ENCODE results near the gene TNFAIP3. TPM values are rescaled to one million over a fixed set of nuclear protein-coding genes. Genes with fewer than 3 reads are reported as not detected.

The TNFAIP3 gene
- total and polyA plus RNA-seq, 2 donors (not counting 3 experiments of a cell fraction or from before 2014, with no cell fraction given), result 4.0 to 8.6 TPM

DNA sequence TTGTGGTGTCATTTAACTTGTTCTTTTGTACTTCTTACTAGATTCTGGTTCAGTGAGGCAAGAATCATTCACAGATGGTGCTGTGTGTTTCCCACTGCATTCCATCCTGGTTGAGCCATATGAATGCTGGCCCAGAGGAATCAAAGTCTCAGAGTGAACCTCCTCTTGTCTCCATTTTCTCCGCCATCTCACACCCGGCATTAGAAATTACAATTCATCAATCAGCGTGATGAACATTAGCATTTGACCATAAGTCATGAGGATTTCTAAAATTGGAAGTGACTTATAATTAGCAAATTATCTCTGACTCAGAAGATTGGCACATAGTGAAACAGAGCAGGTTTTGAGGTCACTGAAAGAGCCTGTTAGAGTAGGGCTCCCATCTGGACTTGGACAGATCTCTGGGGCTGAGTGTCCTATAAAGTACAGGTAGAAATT is 25.2 kb downstream of the TNFAIP3 start:
- CTCF ChIA-PET, result no interaction called here
- H3K9ac ChIP-seq (replicated peaks; ENCODE audit: extremely low read depth, insufficient read depth, low read length), result no peak overlapping the region
- H3K79me2 ChIP-seq (ENCODE audit: control insufficient read depth, insufficient read depth, low read length), result no peaks in the 10 kb centered on the region
- no peaks in the 10 kb centered on the region for H3K9me3 ChIP-seq (replicated peaks; ENCODE audit: control insufficient read depth, insufficient read depth, low read length)
- H3K4me3 ChIP-seq (replicated peaks in 1 of 3; ENCODE audit: insufficient read depth in 1 of 3, low read depth in 1 of 3, low read length in 3 of 3), result no peak overlapping the region
- H3K4me1 ChIP-seq (ENCODE audit: control insufficient read depth, extremely low read depth, insufficient read depth, low read length), result no peaks in the 10 kb centered on the region
- TF ChIP-seq, protein P1, sequence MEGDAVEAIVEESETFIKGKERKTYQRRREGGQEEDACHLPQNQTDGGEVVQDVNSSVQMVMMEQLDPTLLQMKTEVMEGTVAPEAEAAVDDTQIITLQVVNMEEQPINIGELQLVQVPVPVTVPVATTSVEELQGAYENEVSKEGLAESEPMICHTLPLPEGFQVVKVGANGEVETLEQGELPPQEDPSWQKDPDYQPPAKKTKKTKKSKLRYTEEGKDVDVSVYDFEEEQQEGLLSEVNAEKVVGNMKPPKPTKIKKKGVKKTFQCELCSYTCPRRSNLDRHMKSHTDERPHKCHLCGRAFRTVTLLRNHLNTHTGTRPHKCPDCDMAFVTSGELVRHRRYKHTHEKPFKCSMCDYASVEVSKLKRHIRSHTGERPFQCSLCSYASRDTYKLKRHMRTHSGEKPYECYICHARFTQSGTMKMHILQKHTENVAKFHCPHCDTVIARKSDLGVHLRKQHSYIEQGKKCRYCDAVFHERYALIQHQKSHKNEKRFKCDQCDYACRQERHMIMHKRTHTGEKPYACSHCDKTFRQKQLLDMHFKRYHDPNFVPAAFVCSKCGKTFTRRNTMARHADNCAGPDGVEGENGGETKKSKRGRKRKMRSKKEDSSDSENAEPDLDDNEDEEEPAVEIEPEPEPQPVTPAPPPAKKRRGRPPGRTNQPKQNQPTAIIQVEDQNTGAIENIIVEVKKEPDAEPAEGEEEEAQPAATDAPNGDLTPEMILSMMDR (IDR thresholded peaks at IDR 0.05; ENCODE audit: extremely low read depth in 1 of 2, insufficient read depth in 1 of 2, low read depth in 1 of 2, low read length in 2 of 2), result no peak
- TF ChIP-seq GATA2 (IDR thresholded peaks at IDR 0.05; ENCODE audit: insufficient read depth, insufficient read length, low read depth, low read length) (no peak), JUN (IDR thresholded peaks at IDR 0.05; ENCODE audit: borderline replicate concordance, insufficient read depth, insufficient read length, low read depth) (no peak)
- H3K27me3 ChIP-seq (ENCODE audit: control insufficient read depth in 2 of 2, insufficient read depth in 2 of 2, low read length in 2 of 2), result no peaks in the 10 kb centered on the region
- no peaks in the 10 kb centered on the region for H4K20me1 ChIP-seq (replicated peaks; ENCODE audit: control insufficient read depth, extremely low read depth, insufficient read depth, low read length)
- DNase-seq (ENCODE audit: low read depth, low spot score) (no peak), FAIRE-seq (no peak)
- no TSS peak for BruUV-seq (replicated peaks)
- H3K36me3 ChIP-seq (ENCODE audit: control insufficient read depth in 2 of 2, extremely low read depth in 1 of 2, insufficient read depth in 2 of 2, low read length in 2 of 2), result no peaks in the 10 kb centered on the region
- no peak overlapping the region for H3K27ac ChIP-seq (ENCODE audit: insufficient read depth, low read depth, low read length)
- dilution Hi-C loops (cut with MboI; ENCODE audit: extremely low pct_ligation_motif_present, low sequenced_read_pairs) (no loop called here), intact Hi-C loops (cut with micrococcal nuclease) (no loop called here)
- H2AFZ ChIP-seq (ENCODE audit: low read depth, low read length), result no peak overlapping the region
- no peak overlapping the region for H3K4me2 ChIP-seq (ENCODE audit: insufficient read depth, low read length)
- H3K9me1 ChIP-seq (replicated peaks; ENCODE audit: control insufficient read depth, extremely low read depth, insufficient read depth, low read length), result no peaks in the 10 kb centered on the region
- POLR2A ChIA-PET, result no interaction called here

DNA sequence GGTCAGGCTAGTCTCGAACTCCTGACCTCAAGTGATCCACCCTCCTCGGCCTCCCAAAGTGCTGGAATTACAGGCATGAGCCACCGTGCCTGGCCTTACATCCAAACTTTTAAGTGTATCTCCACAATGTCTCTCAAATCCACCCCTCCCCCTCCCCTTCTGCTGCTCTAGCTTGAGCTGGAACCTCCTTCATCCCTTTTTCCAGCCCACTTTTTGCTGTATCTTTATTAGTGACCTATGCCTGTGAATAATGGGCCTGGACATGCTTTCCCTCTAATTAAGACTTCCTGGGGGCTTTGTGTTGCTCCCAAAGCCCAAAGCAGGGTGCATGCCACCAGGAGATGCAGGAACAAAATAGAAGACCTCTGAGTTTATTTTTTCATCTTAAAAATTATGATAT is 26.1 kb downstream of the TNFAIP3 start:
- DNase-seq (ENCODE audit: low read depth, low spot score) (no peak), FAIRE-seq (no peak)
- H3K36me3 ChIP-seq (ENCODE audit: control insufficient read depth in 2 of 2, extremely low read depth in 1 of 2, insufficient read depth in 2 of 2, low read length in 2 of 2), result no peaks in the 10 kb centered on the region
- H3K27ac ChIP-seq (ENCODE audit: insufficient read depth, low read depth, low read length), result no peak overlapping the region
- ChIA-PET POLR2A (no interaction called here), CTCF (interaction anchor here (0.7 to 1.1 kb wide), 3 partner anchors 12 to 22 kb away, joined by 3 to 5 read pairs (median 4); no protein-coding TSS in a partner anchor)
- H3K4me3 ChIP-seq (replicated peaks in 1 of 3; ENCODE audit: insufficient read depth in 1 of 3, low read depth in 1 of 3, low read length in 3 of 3), result no peak overlapping the region
- no peaks in the 10 kb centered on the region for H3K79me2 ChIP-seq (ENCODE audit: control insufficient read depth, insufficient read depth, low read length)
- no peaks in the 10 kb centered on the region for H3K9me3 ChIP-seq (replicated peaks; ENCODE audit: control insufficient read depth, insufficient read depth, low read length)
- no peaks in the 10 kb centered on the region for H3K4me1 ChIP-seq (ENCODE audit: control insufficient read depth, extremely low read depth, insufficient read depth, low read length)
- no TSS peak for BruUV-seq (replicated peaks)
- no peak overlapping the region for H2AFZ ChIP-seq (ENCODE audit: low read depth, low read length)
- no peak overlapping the region for H3K9ac ChIP-seq (replicated peaks; ENCODE audit: extremely low read depth, insufficient read depth, low read length)
- H3K9me1 ChIP-seq (replicated peaks; ENCODE audit: control insufficient read depth, extremely low read depth, insufficient read depth, low read length), result no peaks in the 10 kb centered on the region
- dilution Hi-C loops (cut with MboI; ENCODE audit: extremely low pct_ligation_motif_present, low sequenced_read_pairs) (no loop called here), intact Hi-C loops (cut with micrococcal nuclease) (no loop called here)
- no peaks in the 10 kb centered on the region for H3K27me3 ChIP-seq (ENCODE audit: control insufficient read depth in 2 of 2, insufficient read depth in 2 of 2, low read length in 2 of 2)
- no peak overlapping the region for H3K4me2 ChIP-seq (ENCODE audit: insufficient read depth, low read length)
- TF ChIP-seq MYC (IDR thresholded peaks at IDR 0.05; ENCODE audit: low read depth, low read length) (no peak), POLR2A (IDR thresholded peaks at IDR 0.05; ENCODE audit: low read depth, low read length) (no peak), EZH2 (IDR thresholded peaks at IDR 0.05; ENCODE audit: borderline replicate concordance, low read depth, low read length, severe bottlenecking) (no peak), POLR2AphosphoS5 (IDR thresholded peaks at IDR 0.05; ENCODE audit: insufficient read depth, low read depth, low read length) (no peak), JUN (IDR thresholded peaks at IDR 0.05; ENCODE audit: borderline replicate concordance, insufficient read depth, insufficient read length, low read depth) (no peak), GATA2 (IDR thresholded peaks at IDR 0.05; ENCODE audit: insufficient read depth, insufficient read length, low read depth, low read length) (no peak), MAX (IDR thresholded peaks at IDR 0.05; ENCODE audit: insufficient read depth, insufficient read length) (no peak), FOS (IDR thresholded peaks at IDR 0.05; ENCODE audit: borderline replicate concordance, insufficient read depth, low read length) (no peak)
- TF ChIP-seq, protein P1 (IDR thresholded peaks at IDR 0.05; ENCODE audit: extremely low read depth in 1 of 2, insufficient read depth in 1 of 2, low read depth in 1 of 2, low read length in 2 of 2), result no peak
- H4K20me1 ChIP-seq (replicated peaks; ENCODE audit: control insufficient read depth, extremely low read depth, insufficient read depth, low read length), result no peaks in the 10 kb centered on the region
